Measurements from ENCODE around the gene MAB21L3. TPM values are rescaled to one million over a fixed set of nuclear protein-coding genes. Genes with fewer than 3 reads are reported as not detected.

Gene MAB21L3
- total RNA-seq, 5 donors from 2014 or later (not counting 1 experiment from before 2014, with no cell fraction given) = not detected

- ChIA-PET POLR2A (interaction anchor here in 1 of 2 donors (0.6 kb wide), 1 partner anchor 450 kb away, joined by 4 read pairs; no protein-coding TSS in a partner anchor), CTCF (interaction anchor here in 1 of 2 donors (0.5 to 1.1 kb wide), 2 partner anchors 18 to 327 kb away, joined by 3 read pairs; no protein-coding TSS in a partner anchor)
- peaks cover 0 to 5% (median 0%) of the 10 kb centered on the region in 3 donors for H3K4me1 Mint-ChIP-seq
- no peak overlapping the region for H3K27ac Mint-ChIP-seq
- Histone ChIP-seq H3K9me3 (peaks cover 4% of the 10 kb centered on the region), H3K4me1 (ENCODE audit: control insufficient read depth in 1 of 2, extremely low read depth in 1 of 2, insufficient read depth in 2 of 2, low read length in 2 of 2) (peaks cover 0 to 3% of the 10 kb centered on the region in 2 experiments), H3K4me3 (ENCODE audit: control insufficient read depth in 1 of 2, extremely low read depth in 1 of 2, low read length in 1 of 2) (no peak overlapping the region), H3K27me3 (replicated peaks in 1 of 2; ENCODE audit: control insufficient read depth in 2 of 2, extremely low read depth in 1 of 2, insufficient read depth in 2 of 2, low read length in 1 of 2) (peaks cover 0 to 3% of the 10 kb centered on the region in 2 experiments), H3K27ac (ENCODE audit: low read length) (no peak overlapping the region), H3K36me3 (ENCODE audit: control insufficient read depth in 2 of 2, extremely low read depth in 1 of 2, insufficient read depth in 1 of 2, low read length in 1 of 2) (no peaks in the 10 kb centered on the region)
- no peaks in the 10 kb centered on the region for H3K27me3 Mint-ChIP-seq
- peaks cover 3% of the 10 kb centered on the region for H3K36me3 Mint-ChIP-seq
- WGBS (ENCODE audit: insufficient coverage) = 93% methylated on average over 2 of the region's 4 CpGs
- ATAC-seq (replicated peaks in 1 of 4) (no peak), DNase-seq (no peak)
- H3K4me3 Mint-ChIP-seq = no peak overlapping the region
- peaks cover 0 to 14% (median 9%) of the 10 kb centered on the region in 3 donors for H3K9me3 Mint-ChIP-seq
Observed at GRCh38 chr1:116157096-116157495, 45.9 kb downstream of the MAB21L3 start.

GRCh38 chr1:116159177-116159576, 48.0 kb downstream of the MAB21L3 start:
- no CpG with 5 or more reads among the region's 1 CpG for WGBS (ENCODE audit: insufficient coverage)
- H3K27ac ChIP-seq (ENCODE audit: low read length) = no peak overlapping the region
- H3K4me1 Mint-ChIP-seq = no peaks in the 10 kb centered on the region
- DNase-seq = no peak
- no peaks in the 10 kb centered on the region for H3K36me3 ChIP-seq (ENCODE audit: control insufficient read depth in 2 of 2, extremely low read depth in 1 of 2, insufficient read depth in 1 of 2, low read length in 1 of 2)
- no peak overlapping the region for H3K27ac Mint-ChIP-seq
- H3K9me3 ChIP-seq = peaks cover 4% of the 10 kb centered on the region
- H3K4me3 Mint-ChIP-seq = no peak overlapping the region
- no peak overlapping the region for H3K4me3 ChIP-seq (ENCODE audit: control insufficient read depth in 1 of 2, extremely low read depth in 1 of 2, low read length in 1 of 2)
- ChIA-PET CTCF (no interaction called here), POLR2A (no interaction called here)
- H3K36me3 Mint-ChIP-seq = peaks cover 3% of the 10 kb centered on the region
- H3K9me3 Mint-ChIP-seq = peaks cover 0 to 14% (median 9%) of the 10 kb centered on the region in 3 donors
- no peak for ATAC-seq (replicated peaks in 1 of 4)
- no peaks in the 10 kb centered on the region for H3K27me3 Mint-ChIP-seq
- H3K4me1 ChIP-seq (ENCODE audit: control insufficient read depth in 1 of 2, extremely low read depth in 1 of 2, insufficient read depth in 2 of 2, low read length in 2 of 2) = no peaks in the 10 kb centered on the region
- H3K27me3 ChIP-seq (replicated peaks in 1 of 2; ENCODE audit: control insufficient read depth in 2 of 2, extremely low read depth in 1 of 2, insufficient read depth in 2 of 2, low read length in 1 of 2) = peaks cover 0 to 3% of the 10 kb centered on the region in 2 experiments

DNA sequence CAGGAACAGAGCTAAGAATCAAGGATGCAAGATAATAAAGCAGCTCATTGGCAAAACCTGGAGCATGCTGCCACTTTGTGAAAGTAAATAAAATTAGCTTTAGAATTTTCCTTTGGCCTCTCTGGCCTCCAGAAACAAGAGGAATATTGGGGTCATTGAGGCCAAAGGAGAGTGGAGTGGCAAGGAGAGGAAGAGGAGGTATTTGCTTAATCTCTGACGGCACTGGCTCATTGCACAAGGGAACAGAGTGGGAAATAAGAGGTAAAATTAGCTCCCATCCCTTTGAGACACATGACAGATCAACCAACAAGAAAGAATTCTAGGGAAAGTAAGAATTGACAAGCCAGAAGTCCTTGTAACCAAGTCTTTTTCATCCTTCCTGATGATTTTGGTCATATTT, 48.4 kb downstream of the MAB21L3 start:
- Mint-ChIP-seq H3K27me3 (no peaks in the 10 kb centered on the region), H3K9me3 (peaks cover 0 to 14% (median 9%) of the 10 kb centered on the region in 3 donors), H3K4me1 (no peaks in the 10 kb centered on the region), H3K4me3 (no peak overlapping the region), H3K27ac (no peak overlapping the region), H3K36me3 (peaks cover 3% of the 10 kb centered on the region)
- ATAC-seq (replicated peaks in 1 of 4) (no peak), DNase-seq (no peak)
- Histone ChIP-seq H3K27ac (ENCODE audit: low read length) (no peak overlapping the region), H3K27me3 (replicated peaks in 1 of 2; ENCODE audit: control insufficient read depth in 2 of 2, extremely low read depth in 1 of 2, insufficient read depth in 2 of 2, low read length in 1 of 2) (peaks cover 0 to 3% of the 10 kb centered on the region in 2 experiments), H3K4me3 (ENCODE audit: control insufficient read depth in 1 of 2, extremely low read depth in 1 of 2, low read length in 1 of 2) (no peak overlapping the region), H3K36me3 (ENCODE audit: control insufficient read depth in 2 of 2, extremely low read depth in 1 of 2, insufficient read depth in 1 of 2, low read length in 1 of 2) (no peaks in the 10 kb centered on the region), H3K4me1 (ENCODE audit: control insufficient read depth in 1 of 2, extremely low read depth in 1 of 2, insufficient read depth in 2 of 2, low read length in 2 of 2) (no peaks in the 10 kb centered on the region), H3K9me3 (peaks cover 4% of the 10 kb centered on the region)
- CTCF ChIA-PET = no interaction called here
- WGBS (ENCODE audit: insufficient coverage) = no CpG with 5 or more reads among the region's 1 CpG
- POLR2A ChIA-PET = no interaction called here

GRCh38 chr1:116161390-116161789, 50.2 kb downstream of the MAB21L3 start:
- DNase-seq (no peak), ATAC-seq (replicated peaks in 1 of 4) (no peak)
- no peak overlapping the region for H3K4me3 ChIP-seq (ENCODE audit: control insufficient read depth in 1 of 2, extremely low read depth in 1 of 2, low read length in 1 of 2)
- Mint-ChIP-seq H3K9me3 (peaks cover 0 to 14% (median 9%) of the 10 kb centered on the region in 3 donors), H3K4me3 (no peak overlapping the region), H3K27me3 (no peaks in the 10 kb centered on the region), H3K4me1 (peaks cover 0 to 2% (median 0%) of the 10 kb centered on the region in 3 donors), H3K27ac (no peak overlapping the region), H3K36me3 (peaks cover 3% of the 10 kb centered on the region)
- ChIA-PET POLR2A (no interaction called here), CTCF (no interaction called here)
- H3K36me3 ChIP-seq (ENCODE audit: control insufficient read depth in 2 of 2, extremely low read depth in 1 of 2, insufficient read depth in 1 of 2, low read length in 1 of 2) = no peaks in the 10 kb centered on the region
- H3K9me3 ChIP-seq = peaks cover 4% of the 10 kb centered on the region
- WGBS (ENCODE audit: insufficient coverage) = no CpG with 5 or more reads among the region's 2 CpGs
- peaks cover 0 to 3% of the 10 kb centered on the region in 2 experiments for H3K27me3 ChIP-seq (replicated peaks in 1 of 2; ENCODE audit: control insufficient read depth in 2 of 2, extremely low read depth in 1 of 2, insufficient read depth in 2 of 2, low read length in 1 of 2)
- H3K27ac ChIP-seq (ENCODE audit: low read length) = no peak overlapping the region
- no peaks in the 10 kb centered on the region for H3K4me1 ChIP-seq (ENCODE audit: control insufficient read depth in 1 of 2, extremely low read depth in 1 of 2, insufficient read depth in 2 of 2, low read length in 2 of 2)

- Mint-ChIP-seq H3K4me3 (no peak overlapping the region), H3K4me1 (peaks cover 0 to 2% (median 0%) of the 10 kb centered on the region in 3 donors), H3K27me3 (no peaks in the 10 kb centered on the region), H3K9me3 (peaks cover 0 to 14% (median 9%) of the 10 kb centered on the region in 3 donors), H3K36me3 (peaks cover 3% of the 10 kb centered on the region), H3K27ac (no peak overlapping the region)
- Histone ChIP-seq H3K27me3 (replicated peaks in 1 of 2; ENCODE audit: control insufficient read depth in 2 of 2, extremely low read depth in 1 of 2, insufficient read depth in 2 of 2, low read length in 1 of 2) (peaks cover 0 to 3% of the 10 kb centered on the region in 2 experiments), H3K36me3 (ENCODE audit: control insufficient read depth in 2 of 2, extremely low read depth in 1 of 2, insufficient read depth in 1 of 2, low read length in 1 of 2) (no peaks in the 10 kb centered on the region), H3K27ac (ENCODE audit: low read length) (no peak overlapping the region), H3K4me1 (ENCODE audit: control insufficient read depth in 1 of 2, extremely low read depth in 1 of 2, insufficient read depth in 2 of 2, low read length in 2 of 2) (no peaks in the 10 kb centered on the region), H3K4me3 (ENCODE audit: control insufficient read depth in 1 of 2, extremely low read depth in 1 of 2, low read length in 1 of 2) (no peak overlapping the region), H3K9me3 (peaks cover 4% of the 10 kb centered on the region)
- ChIA-PET CTCF (interaction anchor here (0.6 to 1.2 kb wide), 3 partner anchors 10 to 741 kb away, joined by 3 to 4 read pairs (median 3); no protein-coding TSS in a partner anchor), POLR2A (no interaction called here)
- ATAC-seq (replicated peaks in 1 of 4) (no peak), DNase-seq (no peak)
Observed at GRCh38 chr1:116161877-116162390, 50.7 kb downstream of the MAB21L3 start.

DNA sequence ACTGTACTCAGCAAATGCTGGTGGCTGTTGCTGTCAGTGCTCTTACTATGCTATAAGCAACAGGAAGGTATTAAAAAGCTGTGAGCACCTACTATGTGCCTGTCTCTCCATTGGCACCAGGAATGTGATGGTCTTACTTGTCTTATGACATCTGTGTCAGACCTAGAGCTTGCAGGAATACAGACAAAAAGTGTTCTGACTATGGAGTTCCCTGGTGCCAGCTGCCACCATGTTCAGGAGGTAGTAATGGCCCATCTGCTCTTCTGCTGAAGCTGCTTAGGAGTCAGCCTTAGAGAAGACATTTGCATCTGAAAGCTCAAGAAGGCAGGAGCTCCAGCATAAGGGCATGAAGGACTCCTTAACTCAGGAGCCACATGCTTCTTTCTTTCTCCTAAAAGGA, 52.3 kb downstream of the MAB21L3 start:
- no peaks in the 10 kb centered on the region for H3K36me3 ChIP-seq (ENCODE audit: control insufficient read depth in 2 of 2, extremely low read depth in 1 of 2, insufficient read depth in 1 of 2, low read length in 1 of 2)
- no peaks in the 10 kb centered on the region for H3K27me3 Mint-ChIP-seq
- no peak overlapping the region for H3K27ac ChIP-seq (ENCODE audit: low read length)
- H3K4me3 Mint-ChIP-seq = no peak overlapping the region
- no peak for ATAC-seq (replicated peaks in 1 of 4)
- peaks cover 3% of the 10 kb centered on the region for H3K36me3 Mint-ChIP-seq
- peaks cover 0 to 3% of the 10 kb centered on the region in 2 experiments for H3K27me3 ChIP-seq (replicated peaks in 1 of 2; ENCODE audit: control insufficient read depth in 2 of 2, extremely low read depth in 1 of 2, insufficient read depth in 2 of 2, low read length in 1 of 2)
- H3K9me3 ChIP-seq = peaks cover 4% of the 10 kb centered on the region
- no peak for DNase-seq
- ChIA-PET CTCF (interaction anchor here in 1 of 2 donors (0.6 to 1.6 kb wide), 2 partner anchors 11 to 256 kb away, joined by 3 to 5 read pairs; no protein-coding TSS in a partner anchor), POLR2A (interaction anchor here in 1 of 2 donors (0.8 kb wide), 1 partner anchor 18 kb away, joined by 3 read pairs; no protein-coding TSS in a partner anchor)
- H3K4me3 ChIP-seq (ENCODE audit: control insufficient read depth in 1 of 2, extremely low read depth in 1 of 2, low read length in 1 of 2) = no peak overlapping the region
- peaks cover 6 to 13% (median 11%) of the 10 kb centered on the region in 3 donors for H3K4me1 Mint-ChIP-seq
- peak overlapping the region in 1 of 2 donors; percentile 36 for H3K27ac Mint-ChIP-seq
- peaks cover 0 to 8% (median 4%) of the 10 kb centered on the region in 3 donors for H3K9me3 Mint-ChIP-seq
- H3K4me1 ChIP-seq (ENCODE audit: control insufficient read depth in 1 of 2, extremely low read depth in 1 of 2, insufficient read depth in 2 of 2, low read length in 2 of 2) = peaks cover under 1 to 11% of the 10 kb centered on the region in 2 experiments

All from T-cell (primary cell).